GM23338 (cell line): ENCODE results near the gene ADORA3. TPM values are rescaled to one million over a fixed set of nuclear protein-coding genes. Genes with fewer than 3 reads are reported as not detected.

ENCODE experiments used
- ATAC-seq: fragments of 200-7000 bp; cut with Tn5 transposase; 3 replicates; pipeline ENCODE4 v1.9.1; 2020
- DNase-seq: peaks from one replicate; pipeline ENCODE4 v3.0.0-alpha.2; 2015; ENCODE audit warnings: low spot score
- H2AFZ ChIP-seq: fragments of 200-600 bp; sonication (generic); 2 replicates; pipeline ENCODE4 v1.8.0; 2016; ENCODE audit warnings: antibody characterized with exemption, mild to moderate bottlenecking, moderate library complexity
- H3F3A ChIP-seq: fragments of 200-600 bp; sonication (generic); replicated peaks from 2 replicates; pipeline ENCODE4 v1.8.0; 2017; ENCODE audit warnings: antibody characterized with exemption, mixed run types, low read depth
- H3K27ac ChIP-seq: fragments of 200-600 bp; sonication (generic); 2 replicates; pipeline ENCODE4 v1.6.1; 2016; ENCODE audit warnings: low read depth
- H3K27me3 ChIP-seq: fragments of 200-600 bp; sonication (generic); 2 replicates; pipeline ENCODE4 v1.8.0; 2016; ENCODE audit warnings: mild to moderate bottlenecking, mixed run types, moderate library complexity; ENCODE audit not compliant: insufficient read depth
- H3K36me3 ChIP-seq: fragments of 200-600 bp; sonication (generic); 2 replicates; pipeline ENCODE4 v1.8.0; 2016; ENCODE audit warnings: mild to moderate bottlenecking; ENCODE audit not compliant: insufficient read depth
- H3K4me1 ChIP-seq: fragments of 200-600 bp; sonication (generic); 2 replicates; pipeline ENCODE4 v1.8.0; 2016; ENCODE audit warnings: mild to moderate bottlenecking, moderate library complexity; ENCODE audit not compliant: insufficient read depth
- H3K4me2 ChIP-seq: fragments of 200-600 bp; sonication (generic); 2 replicates; pipeline ENCODE4 v1.7.1; 2017; ENCODE audit warnings: mixed run types
- H3K4me3 ChIP-seq: fragments of 200-600 bp; sonication (generic); 2 replicates; pipeline ENCODE4 v1.6.1; 2016; ENCODE audit warnings: mixed run types
- H3K79me2 ChIP-seq: fragments of 200-600 bp; sonication (generic); replicated peaks from 2 replicates; pipeline ENCODE4 v1.8.0; 2017; ENCODE audit warnings: mild to moderate bottlenecking; ENCODE audit not compliant: insufficient read depth
- H3K9me2 ChIP-seq: fragments of 200-600 bp; sonication (generic); 2 replicates; pipeline ENCODE4 v1.8.0; 2017; ENCODE audit not compliant: insufficient read depth
- H4K20me1 ChIP-seq: fragments of 200-600 bp; sonication (generic); replicated peaks from 2 replicates; pipeline ENCODE4 v1.8.0; 2017; ENCODE audit warnings: mild to moderate bottlenecking; ENCODE audit not compliant: insufficient read depth
- H3K27ac Mint-ChIP-seq: 2 replicates; pipeline ENCODE4 v1.8.0; 2020; ENCODE audit warnings: inconsistent platforms, mild to moderate bottlenecking, moderate library complexity, mixed read lengths
- H3K27me3 Mint-ChIP-seq: 3 replicates; pipeline ENCODE4 v1.8.0; 2022; ENCODE audit warnings: low read depth, mild to moderate bottlenecking, moderate library complexity, mixed read lengths, inconsistent platforms; ENCODE audit not compliant: insufficient read depth, poor library complexity
- H3K36me3 Mint-ChIP-seq: 3 replicates; pipeline ENCODE4 v1.8.0; 2021; ENCODE audit warnings: low read depth, mild to moderate bottlenecking, inconsistent platforms, moderate library complexity, mixed read lengths
- H3K4me1 Mint-ChIP-seq: 3 replicates; pipeline ENCODE4 v1.8.0; 2020; ENCODE audit warnings: mild to moderate bottlenecking, inconsistent platforms, mixed read lengths
- H3K4me3 Mint-ChIP-seq: 3 replicates; pipeline ENCODE4 v1.8.0; 2021; ENCODE audit warnings: moderate library complexity, mild to moderate bottlenecking, inconsistent platforms, mixed read lengths
- H3K9me3 Mint-ChIP-seq: 3 replicates; pipeline ENCODE4 v1.8.0; 2020; ENCODE audit warnings: moderate library complexity, mild to moderate bottlenecking, inconsistent platforms, mixed read lengths
- CREB1 ChIP-seq: fragments of 250-450 bp; sonication (Bioruptor Pico); IDR thresholded peaks from 2 replicates; pipeline ENCODE4 v1.5.0; 2020; ENCODE audit warnings: low read depth, mild to moderate bottlenecking, moderate library complexity
- EZH2 ChIP-seq: fragments of 200-600 bp; sonication (generic); IDR thresholded peaks from one replicate; pipeline ENCODE4 v1.8.0; 2017; ENCODE audit warnings: antibody characterized with exemption, mild to moderate bottlenecking, low read depth; ENCODE audit not compliant: unreplicated experiment
- EZH2phosphoT487 ChIP-seq: fragments of 200-600 bp; sonication (generic); IDR thresholded peaks from one replicate; pipeline ENCODE4 v1.8.1; 2018; ENCODE audit warnings: antibody characterized with exemption; ENCODE audit not compliant: unreplicated experiment
- POLR2AphosphoS5 ChIP-seq: IDR thresholded peaks from 2 replicates; pipeline ENCODE4 v1.6.1; 2016; ENCODE audit warnings: antibody characterized with exemption, low read depth
- long read RNA-seq: library from polyadenylated mRNA; unstranded; transcript quantifications from one replicate; pipeline ENCODE4 v2.0.0, GENCODE V29; 2020; ENCODE audit not compliant: unreplicated experiment
- polyA plus RNA-seq: library from polyadenylated mRNA; unstranded; fragments of >200 nt; fragmentation: Nextera tagmentation; extraction: Ambion mirVana; gene quantifications from 2 replicates; pipeline ENCODE4 v1.2.1, GENCODE V29; 2016
- total RNA-seq: library from RNA; depleted of rRNA; stranded (reverse); fragments of >200 nt; shearing (Covaris generic); gene quantifications from 2 replicates; pipeline ENCODE4 v1.2.3, GENCODE V29; 2014; rRNA removed
- TF ChIP-seq, protein P1 (sequence below), 2 experiments: fragments of 200-600 bp in 1 of 2; sonication (generic) in 1 of 2; conservative IDR thresholded peaks; 2 replicates each; pipeline versions ENCODE4 v1.5.1 to v1.6.1; 2016 to 2017; ENCODE audit warnings: antibody characterized with exemption in 2 of 2, low read depth in 2 of 2, mild to moderate bottlenecking in 2 of 2, moderate library complexity in 1 of 2
- TF ChIP-seq, protein P2 (sequence below): IDR thresholded peaks from one replicate; pipeline ENCODE4 v1.6.1; 2018; ENCODE audit warnings: antibody characterized with exemption; ENCODE audit not compliant: unreplicated experiment
- TF ChIP-seq, protein P3 (sequence below): IDR thresholded peaks from 2 replicates; pipeline ENCODE4 v1.6.1; 2016; ENCODE audit warnings: antibody characterized with exemption
- TF ChIP-seq, protein P4 (sequence below): fragments of 250-450 bp; sonication (Bioruptor Pico); IDR thresholded peaks from 2 replicates; pipeline ENCODE4 v1.5.0; 2020; ENCODE audit warnings: mild to moderate bottlenecking, moderate library complexity

Gene ADORA3
- total RNA-seq (not detected in 2 replicates), polyA plus RNA-seq (not detected in 2 replicates)
- long read RNA-seq = 0 reads

DNA sequence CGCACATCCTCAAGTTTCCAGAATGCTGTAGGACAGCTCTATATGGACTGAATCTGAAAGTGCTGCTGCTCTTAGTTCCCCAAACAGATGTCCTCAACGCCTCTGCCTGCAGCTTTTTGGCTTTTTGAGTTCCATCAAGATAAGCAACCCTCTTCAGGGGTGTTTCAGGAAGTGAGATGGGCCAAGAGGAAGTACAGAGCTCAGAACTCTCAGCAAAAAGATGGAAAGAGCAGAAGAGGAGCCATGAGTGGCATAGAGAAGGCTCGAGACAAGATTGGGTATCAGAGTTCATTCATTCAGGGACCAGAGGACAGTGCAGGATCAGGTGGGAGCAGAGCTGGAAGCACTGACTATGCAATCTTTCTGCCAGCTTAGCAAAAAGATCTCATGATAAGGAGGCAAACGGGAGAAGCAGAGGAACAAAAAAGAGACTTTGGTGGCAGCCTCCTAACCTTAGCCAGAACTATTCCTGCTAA is at the start of gene ADORA3, which contains the start of gene TMIGD3:
TSS of gene ADORA3 (minus strand) at position 49 of the 476 bp plus-strand sequence. CDS start 279 bp downstream, outside the sequence.
TSS of gene TMIGD3 (minus strand) at position 49 of the 476 bp plus-strand sequence. CDS start 279 bp downstream, outside the sequence.
- Histone ChIP-seq H3K4me1 (peaks cover 12% of the 10 kb centered on the region), H3K9me2 (peaks cover 8% of the 10 kb centered on the region; the same call in 1 of the 2 replicates), H3K27ac (no peak within 1 kb of the TSS), H3K79me2 (no peaks in the 10 kb centered on the region), H3K36me3 (no peaks in the 10 kb centered on the region), H3F3A (no peaks in the 10 kb centered on the region; the same call in 1 of the 2 replicates), H3K27me3 (no peaks in the 10 kb centered on the region), H2AFZ (no peak within 1 kb of the TSS), H4K20me1 (no peaks in the 10 kb centered on the region), H3K4me3 (no peak within 1 kb of the TSS), H3K4me2 (no peak within 1 kb of the TSS)
- no peak within 1 kb of the TSS for H3K27ac Mint-ChIP-seq
- H3K4me1 Mint-ChIP-seq = peaks cover 5% of the 10 kb centered on the region; the same call in 2 of the 3 replicates
- H3K36me3 Mint-ChIP-seq = no peaks in the 10 kb centered on the region
- no peak for ATAC-seq
- peaks cover 5% of the 10 kb centered on the region for H3K27me3 Mint-ChIP-seq
- H3K9me3 Mint-ChIP-seq = no peaks in the 10 kb centered on the region
- DNase-seq = no peak
- TF ChIP-seq EZH2 (no peak), CREB1 (CRISPR knock-in tag) (no peak)
- H3K4me3 Mint-ChIP-seq = no peak within 1 kb of the TSS

DNA sequence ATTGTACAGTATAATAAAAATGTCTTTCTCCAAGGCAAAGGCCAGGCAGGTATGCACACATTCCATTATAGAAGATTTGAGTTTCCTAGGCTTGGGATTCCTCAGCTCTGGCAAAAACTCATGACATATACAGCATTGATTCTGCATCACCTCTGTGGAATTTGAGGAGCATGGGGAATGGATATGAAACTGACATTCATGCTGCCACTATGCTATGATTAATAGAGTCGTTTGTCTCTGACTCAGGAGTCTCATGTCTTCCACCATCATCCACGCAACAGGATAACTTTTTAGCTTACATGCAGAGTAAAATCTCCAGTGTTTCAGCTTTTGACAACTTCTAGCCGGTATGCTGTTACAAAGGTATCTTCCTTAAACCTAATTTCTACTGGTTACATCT is 49.8 kb upstream of the ADORA3 start:
- H3K36me3 Mint-ChIP-seq = no peaks in the 10 kb centered on the region
- no peaks in the 10 kb centered on the region for H3K4me1 ChIP-seq
- H3K9me2 ChIP-seq = no peaks in the 10 kb centered on the region
- no peak overlapping the region for H3K27ac Mint-ChIP-seq
- no peaks in the 10 kb centered on the region for H3F3A ChIP-seq
- no peak overlapping the region for H2AFZ ChIP-seq
- H3K4me1 Mint-ChIP-seq = no peaks in the 10 kb centered on the region
- DNase-seq (no peak), ATAC-seq (no peak)
- H4K20me1 ChIP-seq = no peaks in the 10 kb centered on the region
- no peak overlapping the region for H3K4me3 Mint-ChIP-seq
- peaks cover 2% of the 10 kb centered on the region for H3K27me3 Mint-ChIP-seq
- no peak overlapping the region for H3K27ac ChIP-seq
- H3K79me2 ChIP-seq = no peaks in the 10 kb centered on the region
- H3K27me3 ChIP-seq = no peaks in the 10 kb centered on the region
- H3K9me3 Mint-ChIP-seq = no peaks in the 10 kb centered on the region; the same call in 2 of the 3 replicates
- H3K4me2 ChIP-seq = no peak overlapping the region
- no peaks in the 10 kb centered on the region for H3K36me3 ChIP-seq
- H3K4me3 ChIP-seq = no peak overlapping the region
- TF ChIP-seq, protein P1, sequence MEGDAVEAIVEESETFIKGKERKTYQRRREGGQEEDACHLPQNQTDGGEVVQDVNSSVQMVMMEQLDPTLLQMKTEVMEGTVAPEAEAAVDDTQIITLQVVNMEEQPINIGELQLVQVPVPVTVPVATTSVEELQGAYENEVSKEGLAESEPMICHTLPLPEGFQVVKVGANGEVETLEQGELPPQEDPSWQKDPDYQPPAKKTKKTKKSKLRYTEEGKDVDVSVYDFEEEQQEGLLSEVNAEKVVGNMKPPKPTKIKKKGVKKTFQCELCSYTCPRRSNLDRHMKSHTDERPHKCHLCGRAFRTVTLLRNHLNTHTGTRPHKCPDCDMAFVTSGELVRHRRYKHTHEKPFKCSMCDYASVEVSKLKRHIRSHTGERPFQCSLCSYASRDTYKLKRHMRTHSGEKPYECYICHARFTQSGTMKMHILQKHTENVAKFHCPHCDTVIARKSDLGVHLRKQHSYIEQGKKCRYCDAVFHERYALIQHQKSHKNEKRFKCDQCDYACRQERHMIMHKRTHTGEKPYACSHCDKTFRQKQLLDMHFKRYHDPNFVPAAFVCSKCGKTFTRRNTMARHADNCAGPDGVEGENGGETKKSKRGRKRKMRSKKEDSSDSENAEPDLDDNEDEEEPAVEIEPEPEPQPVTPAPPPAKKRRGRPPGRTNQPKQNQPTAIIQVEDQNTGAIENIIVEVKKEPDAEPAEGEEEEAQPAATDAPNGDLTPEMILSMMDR (conservative IDR thresholded peaks at IDR 0.05; ENCODE audit: low read depth in 2 of 2) = no peak
- TF ChIP-seq, protein P2, sequence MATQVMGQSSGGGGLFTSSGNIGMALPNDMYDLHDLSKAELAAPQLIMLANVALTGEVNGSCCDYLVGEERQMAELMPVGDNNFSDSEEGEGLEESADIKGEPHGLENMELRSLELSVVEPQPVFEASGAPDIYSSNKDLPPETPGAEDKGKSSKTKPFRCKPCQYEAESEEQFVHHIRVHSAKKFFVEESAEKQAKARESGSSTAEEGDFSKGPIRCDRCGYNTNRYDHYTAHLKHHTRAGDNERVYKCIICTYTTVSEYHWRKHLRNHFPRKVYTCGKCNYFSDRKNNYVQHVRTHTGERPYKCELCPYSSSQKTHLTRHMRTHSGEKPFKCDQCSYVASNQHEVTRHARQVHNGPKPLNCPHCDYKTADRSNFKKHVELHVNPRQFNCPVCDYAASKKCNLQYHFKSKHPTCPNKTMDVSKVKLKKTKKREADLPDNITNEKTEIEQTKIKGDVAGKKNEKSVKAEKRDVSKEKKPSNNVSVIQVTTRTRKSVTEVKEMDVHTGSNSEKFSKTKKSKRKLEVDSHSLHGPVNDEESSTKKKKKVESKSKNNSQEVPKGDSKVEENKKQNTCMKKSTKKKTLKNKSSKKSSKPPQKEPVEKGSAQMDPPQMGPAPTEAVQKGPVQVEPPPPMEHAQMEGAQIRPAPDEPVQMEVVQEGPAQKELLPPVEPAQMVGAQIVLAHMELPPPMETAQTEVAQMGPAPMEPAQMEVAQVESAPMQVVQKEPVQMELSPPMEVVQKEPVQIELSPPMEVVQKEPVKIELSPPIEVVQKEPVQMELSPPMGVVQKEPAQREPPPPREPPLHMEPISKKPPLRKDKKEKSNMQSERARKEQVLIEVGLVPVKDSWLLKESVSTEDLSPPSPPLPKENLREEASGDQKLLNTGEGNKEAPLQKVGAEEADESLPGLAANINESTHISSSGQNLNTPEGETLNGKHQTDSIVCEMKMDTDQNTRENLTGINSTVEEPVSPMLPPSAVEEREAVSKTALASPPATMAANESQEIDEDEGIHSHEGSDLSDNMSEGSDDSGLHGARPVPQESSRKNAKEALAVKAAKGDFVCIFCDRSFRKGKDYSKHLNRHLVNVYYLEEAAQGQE = no peak
- TF ChIP-seq POLR2AphosphoS5 (no peak), EZH2phosphoT487 (no peak)
- TF ChIP-seq, protein P3, sequence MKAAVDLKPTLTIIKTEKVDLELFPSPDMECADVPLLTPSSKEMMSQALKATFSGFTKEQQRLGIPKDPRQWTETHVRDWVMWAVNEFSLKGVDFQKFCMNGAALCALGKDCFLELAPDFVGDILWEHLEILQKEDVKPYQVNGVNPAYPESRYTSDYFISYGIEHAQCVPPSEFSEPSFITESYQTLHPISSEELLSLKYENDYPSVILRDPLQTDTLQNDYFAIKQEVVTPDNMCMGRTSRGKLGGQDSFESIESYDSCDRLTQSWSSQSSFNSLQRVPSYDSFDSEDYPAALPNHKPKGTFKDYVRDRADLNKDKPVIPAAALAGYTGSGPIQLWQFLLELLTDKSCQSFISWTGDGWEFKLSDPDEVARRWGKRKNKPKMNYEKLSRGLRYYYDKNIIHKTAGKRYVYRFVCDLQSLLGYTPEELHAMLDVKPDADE = no peak
- TF ChIP-seq, protein P4, sequence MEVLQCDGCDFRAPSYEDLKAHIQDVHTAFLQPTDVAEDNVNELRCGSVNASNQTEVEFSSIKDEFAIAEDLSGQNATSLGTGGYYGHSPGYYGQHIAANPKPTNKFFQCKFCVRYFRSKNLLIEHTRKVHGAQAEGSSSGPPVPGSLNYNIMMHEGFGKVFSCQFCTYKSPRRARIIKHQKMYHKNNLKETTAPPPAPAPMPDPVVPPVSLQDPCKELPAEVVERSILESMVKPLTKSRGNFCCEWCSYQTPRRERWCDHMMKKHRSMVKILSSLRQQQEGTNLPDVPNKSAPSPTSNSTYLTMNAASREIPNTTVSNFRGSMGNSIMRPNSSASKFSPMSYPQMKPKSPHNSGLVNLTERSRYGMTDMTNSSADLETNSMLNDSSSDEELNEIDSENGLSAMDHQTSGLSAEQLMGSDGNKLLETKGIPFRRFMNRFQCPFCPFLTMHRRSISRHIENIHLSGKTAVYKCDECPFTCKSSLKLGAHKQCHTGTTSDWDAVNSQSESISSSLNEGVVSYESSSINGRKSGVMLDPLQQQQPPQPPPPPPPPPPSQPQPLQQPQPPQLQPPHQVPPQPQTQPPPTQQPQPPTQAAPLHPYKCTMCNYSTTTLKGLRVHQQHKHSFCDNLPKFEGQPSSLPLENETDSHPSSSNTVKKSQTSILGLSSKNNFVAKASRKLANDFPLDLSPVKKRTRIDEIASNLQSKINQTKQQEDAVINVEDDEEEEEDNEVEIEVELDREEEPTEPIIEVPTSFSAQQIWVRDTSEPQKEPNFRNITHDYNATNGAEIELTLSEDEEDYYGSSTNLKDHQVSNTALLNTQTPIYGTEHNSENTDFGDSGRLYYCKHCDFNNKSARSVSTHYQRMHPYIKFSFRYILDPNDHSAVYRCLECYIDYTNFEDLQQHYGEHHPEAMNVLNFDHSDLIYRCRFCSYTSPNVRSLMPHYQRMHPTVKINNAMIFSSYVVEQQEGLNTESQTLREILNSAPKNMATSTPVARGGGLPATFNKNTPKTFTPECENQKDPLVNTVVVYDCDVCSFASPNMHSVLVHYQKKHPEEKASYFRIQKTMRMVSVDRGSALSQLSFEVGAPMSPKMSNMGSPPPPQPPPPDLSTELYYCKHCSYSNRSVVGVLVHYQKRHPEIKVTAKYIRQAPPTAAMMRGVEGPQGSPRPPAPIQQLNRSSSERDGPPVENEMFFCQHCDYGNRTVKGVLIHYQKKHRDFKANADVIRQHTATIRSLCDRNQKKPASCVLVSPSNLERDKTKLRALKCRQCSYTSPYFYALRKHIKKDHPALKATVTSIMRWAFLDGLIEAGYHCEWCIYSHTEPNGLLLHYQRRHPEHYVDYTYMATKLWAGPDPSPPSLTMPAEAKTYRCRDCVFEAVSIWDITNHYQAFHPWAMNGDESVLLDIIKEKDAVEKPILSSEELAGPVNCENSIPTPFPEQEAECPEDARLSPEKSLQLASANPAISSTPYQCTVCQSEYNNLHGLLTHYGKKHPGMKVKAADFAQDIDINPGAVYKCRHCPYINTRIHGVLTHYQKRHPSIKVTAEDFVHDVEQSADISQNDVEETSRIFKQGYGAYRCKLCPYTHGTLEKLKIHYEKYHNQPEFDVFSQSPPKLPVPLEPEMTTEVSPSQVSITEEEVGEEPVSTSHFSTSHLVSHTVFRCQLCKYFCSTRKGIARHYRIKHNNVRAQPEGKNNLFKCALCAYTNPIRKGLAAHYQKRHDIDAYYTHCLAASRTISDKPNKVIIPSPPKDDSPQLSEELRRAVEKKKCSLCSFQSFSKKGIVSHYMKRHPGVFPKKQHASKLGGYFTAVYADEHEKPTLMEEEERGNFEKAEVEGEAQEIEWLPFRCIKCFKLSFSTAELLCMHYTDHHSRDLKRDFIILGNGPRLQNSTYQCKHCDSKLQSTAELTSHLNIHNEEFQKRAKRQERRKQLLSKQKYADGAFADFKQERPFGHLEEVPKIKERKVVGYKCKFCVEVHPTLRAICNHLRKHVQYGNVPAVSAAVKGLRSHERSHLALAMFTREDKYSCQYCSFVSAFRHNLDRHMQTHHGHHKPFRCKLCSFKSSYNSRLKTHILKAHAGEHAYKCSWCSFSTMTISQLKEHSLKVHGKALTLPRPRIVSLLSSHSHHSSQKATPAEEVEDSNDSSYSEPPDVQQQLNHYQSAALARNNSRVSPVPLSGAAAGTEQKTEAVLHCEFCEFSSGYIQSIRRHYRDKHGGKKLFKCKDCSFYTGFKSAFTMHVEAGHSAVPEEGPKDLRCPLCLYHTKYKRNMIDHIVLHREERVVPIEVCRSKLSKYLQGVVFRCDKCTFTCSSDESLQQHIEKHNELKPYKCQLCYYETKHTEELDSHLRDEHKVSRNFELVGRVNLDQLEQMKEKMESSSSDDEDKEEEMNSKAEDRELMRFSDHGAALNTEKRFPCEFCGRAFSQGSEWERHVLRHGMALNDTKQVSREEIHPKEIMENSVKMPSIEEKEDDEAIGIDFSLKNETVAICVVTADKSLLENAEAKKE (CRISPR knock-in tag) = no peak
